NCI-H2081 (cell line): ENCODE data around the gene CTRB2.

Experiments used
- DNase-seq, 2 experiments: peaks; one replicate each; lab custom pipeline; 2025; lab: John Stamatoyannopoulos, UW

Gene CTRB2

DNA sequence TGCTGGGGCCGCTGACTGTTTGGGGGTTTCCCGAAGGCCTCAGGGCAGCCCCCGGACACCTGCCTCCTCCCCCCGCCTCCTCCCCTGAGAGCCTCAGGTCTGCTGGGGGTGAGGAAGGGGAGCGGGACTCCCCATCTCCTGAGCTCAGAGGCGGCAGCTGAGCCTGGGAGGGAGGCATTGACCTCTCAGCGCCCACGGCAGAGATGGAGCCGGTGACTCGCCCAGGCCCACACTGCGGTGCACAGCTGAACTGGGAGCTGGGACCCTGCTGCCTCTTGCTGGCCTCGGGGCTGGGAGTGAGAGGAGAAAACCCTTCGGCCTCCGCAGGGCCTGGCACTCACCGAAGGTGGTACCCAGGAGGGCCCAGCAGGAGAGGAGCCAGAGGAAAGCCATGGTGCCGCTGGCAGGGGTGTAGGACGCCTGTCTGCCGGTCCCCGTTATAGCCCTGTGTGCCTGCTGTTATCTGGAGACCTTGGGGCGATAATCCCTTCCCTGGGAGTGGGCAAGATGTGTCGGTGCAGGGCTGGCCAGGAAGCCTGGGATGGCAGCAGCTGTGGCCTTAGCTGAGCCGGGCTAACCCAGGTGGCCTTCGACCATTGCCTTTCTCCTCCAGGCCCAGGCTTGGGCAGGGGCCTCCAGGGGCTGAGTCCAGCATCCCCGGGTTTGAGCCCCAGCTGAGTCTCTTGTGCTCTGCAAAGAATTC lies at the start of gene CTRB2:
CTRB2 (minus strand) TSS at position 413 of the 703 bp plus-strand sequence; CDS start at position 393, 20 bp downstream.
- DNase-seq, result no peak

DNA sequence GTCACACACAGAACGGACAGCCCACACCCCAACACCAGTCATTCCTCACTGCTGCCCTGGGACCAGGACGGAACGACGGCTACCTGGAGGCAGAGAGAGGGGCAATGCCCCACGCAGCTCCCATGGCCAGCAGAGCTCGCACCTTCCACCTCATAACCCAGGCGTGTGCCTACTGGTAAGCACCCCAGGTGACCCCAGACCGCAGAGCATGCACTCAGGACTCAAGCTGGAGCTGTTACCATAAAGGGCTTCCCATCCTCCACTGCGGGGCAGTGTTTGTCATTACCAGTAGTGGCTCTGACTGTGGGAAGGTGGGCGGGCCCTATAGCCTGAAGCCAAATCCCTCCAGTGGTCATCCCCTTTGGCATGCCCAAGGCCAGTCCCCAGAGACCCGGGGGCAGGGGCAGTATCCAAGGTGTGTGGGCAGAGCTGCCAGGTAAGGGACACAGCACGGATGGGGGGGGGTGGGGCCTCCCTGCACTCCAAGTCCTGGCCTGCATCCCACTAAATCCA lies 49.2 kb upstream of the CTRB2 start:
- no peak for DNase-seq

DNA sequence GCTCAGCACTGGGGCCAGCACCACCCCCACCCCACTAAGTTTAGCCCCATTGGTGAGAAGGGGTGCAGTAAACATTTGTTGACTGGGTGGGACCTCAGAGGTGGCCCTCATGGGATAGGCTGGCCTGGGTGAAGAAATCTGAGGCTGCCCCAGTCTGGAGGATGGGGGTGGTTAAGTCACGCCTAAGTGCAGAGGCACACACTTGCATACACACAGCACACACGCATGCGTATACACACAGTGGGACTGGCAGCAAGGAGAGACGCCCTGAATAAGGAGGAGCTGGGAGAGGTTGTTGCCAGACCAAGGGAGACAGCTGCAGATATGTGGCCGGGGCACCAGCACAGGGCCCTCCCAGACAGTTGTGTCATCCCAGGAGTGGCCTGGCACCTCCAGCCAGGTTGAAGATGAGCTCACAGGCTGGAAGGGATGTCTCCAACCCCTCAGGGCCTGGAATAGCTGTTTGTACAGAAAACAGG lies 47.4 kb upstream of the CTRB2 start:
- DNase-seq, result no peak

DNA sequence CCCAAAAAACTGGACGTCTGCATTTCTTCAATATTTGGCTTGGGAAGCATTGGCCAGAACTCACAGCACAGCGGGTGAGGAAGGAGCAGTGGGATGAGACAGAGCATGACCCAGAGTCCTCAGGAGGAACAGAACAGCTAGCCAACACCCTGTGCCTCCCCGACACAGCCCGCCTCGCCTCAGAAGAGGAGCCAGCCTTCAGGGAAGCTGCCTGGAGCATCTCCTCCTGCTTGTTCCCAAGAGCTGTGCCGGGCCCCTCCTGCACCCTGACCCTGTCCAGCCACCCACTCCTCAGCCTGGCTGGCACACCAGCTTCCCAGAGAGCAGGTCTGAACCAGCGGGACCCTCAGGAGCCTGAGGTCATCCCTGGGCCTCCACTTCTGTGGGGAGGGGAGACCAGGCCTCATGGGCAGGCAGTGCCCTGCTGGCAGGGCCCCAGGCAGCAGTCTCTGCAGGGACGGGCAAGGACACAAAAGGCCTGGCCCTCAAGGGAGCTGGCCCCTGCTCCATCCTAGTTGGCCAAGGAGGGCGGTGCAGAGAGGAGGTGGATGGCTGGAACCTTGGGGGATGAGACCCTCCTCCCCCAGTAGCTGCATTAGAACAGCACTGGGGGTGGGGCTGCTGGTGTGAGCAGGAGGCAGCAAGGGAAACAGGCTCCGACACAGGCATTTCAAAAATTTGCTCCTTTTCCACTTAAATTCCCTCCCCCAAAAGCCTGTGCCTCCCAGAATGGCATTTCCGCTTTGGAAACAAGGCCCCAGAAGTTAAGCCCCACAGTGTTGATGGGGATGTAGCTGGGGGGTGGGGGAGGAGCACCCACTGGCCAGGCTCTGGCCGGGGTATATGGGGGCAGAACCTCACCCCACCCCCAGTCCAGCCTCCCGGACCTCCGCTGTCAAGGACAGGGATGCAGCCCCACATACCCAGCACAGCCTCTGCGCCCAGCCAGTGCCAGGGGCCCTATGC lies 46.3 kb upstream of the CTRB2 start:
- DNase-seq, result no peak

DNA sequence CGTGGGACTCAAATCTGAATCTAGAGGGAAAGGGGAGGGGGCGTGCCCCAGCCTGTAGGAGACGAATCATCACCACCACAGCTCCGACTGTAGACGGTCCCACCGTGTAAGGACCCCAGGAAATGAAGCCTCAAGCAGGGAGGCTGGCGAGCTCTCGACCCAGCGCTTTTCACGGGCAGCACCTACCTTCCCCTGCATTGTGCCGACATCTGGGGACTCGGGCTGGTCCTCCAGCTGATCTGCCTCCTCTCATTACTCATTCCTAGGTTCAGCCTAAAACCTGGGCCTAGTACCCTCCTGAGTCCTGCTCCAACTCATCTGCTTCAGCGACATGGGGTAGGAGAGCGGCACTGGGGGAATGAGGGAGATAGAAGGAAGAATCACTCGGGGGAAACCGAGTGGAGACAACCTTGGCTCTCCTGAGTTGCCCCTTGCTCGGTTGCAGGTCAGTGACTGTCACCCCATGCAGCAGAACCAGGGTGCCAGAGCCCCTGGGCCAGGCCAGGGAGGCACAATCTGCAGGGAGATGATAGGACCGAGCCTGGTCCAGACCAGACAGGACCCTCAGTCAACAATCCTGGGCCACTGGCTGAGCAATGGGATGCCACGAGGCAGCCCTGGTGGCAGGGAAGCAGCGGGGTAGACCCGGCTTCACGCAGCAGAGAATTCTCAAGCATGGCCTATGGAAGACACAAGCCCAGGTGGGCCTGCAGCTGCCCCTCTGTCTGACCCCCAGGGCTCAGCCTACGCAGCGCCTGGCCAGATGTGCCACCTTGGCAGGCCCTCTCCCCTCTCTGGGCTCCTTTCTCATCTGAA lies 45.3 kb upstream of the CTRB2 start:
- no peak for DNase-seq

DNA sequence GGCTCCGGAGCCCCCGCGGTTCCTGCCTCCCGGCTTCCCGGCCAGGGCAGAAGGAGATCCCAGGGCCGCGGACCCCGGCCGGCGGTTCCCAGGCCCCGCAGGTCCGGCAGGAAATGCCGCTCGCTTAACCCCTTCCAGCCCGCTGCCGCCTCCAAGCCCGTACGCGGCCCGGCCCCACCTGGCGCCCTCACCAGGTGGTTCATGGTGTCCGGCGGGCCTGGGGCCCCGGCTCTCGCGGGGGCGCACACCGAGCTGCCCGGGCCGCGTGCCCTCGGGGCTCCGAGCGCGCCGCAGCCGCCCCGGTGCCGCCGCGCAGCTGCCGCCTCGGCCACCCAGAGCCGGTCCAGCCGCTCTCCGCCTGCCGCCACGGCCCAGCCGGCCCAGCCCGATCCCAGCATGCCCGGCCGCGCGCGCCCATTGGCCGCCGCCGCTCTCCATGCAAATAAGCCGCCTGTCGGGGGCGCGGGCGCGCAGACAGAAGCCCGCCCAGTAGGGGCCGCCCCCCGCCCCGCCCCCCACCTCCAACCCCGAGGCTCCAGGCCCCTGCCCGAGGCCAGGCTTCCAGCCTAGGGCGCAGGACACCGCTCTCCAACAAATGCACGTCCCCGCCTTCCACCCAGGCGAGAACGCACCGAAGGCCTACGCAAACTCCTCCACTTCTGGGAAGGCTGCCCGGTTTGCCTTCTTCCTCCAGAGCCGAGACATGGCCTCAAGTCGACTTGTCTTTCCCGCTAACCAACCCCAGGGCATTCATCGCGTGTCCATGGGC lies 44.5 kb upstream of the CTRB2 start, which contains the start of gene BCAR1:
BCAR1 (minus strand) TSS at position 345 of the 769 bp plus-strand sequence; CDS start at position 203, 142 bp downstream.
- DNase-seq, result peak; percentile 40 to 67

DNA sequence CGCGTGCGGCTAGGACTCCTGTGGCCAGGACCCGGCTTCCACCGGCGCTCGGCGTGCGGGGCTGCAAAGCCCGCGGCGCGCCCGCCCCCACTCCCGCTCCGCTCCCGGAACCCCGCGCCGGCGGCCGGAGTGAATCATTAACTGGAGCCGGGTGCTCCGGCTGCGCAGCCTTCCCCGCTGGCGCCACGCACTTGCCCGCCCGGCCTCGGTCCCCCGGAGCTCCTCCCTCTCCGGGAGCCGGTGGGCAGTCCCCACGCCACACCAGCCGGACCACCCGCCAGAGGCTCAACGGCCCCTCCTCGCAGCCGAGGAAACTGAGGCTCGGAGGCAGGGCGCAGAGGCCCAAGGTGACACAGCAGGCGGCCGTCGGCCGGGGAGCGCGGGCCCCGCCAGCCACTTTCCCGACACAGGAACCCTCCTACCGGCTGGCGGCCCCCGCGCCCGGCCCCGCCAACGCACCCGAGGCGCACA lies 43.9 kb upstream of the CTRB2 start:
- DNase-seq, result no peak

DNA sequence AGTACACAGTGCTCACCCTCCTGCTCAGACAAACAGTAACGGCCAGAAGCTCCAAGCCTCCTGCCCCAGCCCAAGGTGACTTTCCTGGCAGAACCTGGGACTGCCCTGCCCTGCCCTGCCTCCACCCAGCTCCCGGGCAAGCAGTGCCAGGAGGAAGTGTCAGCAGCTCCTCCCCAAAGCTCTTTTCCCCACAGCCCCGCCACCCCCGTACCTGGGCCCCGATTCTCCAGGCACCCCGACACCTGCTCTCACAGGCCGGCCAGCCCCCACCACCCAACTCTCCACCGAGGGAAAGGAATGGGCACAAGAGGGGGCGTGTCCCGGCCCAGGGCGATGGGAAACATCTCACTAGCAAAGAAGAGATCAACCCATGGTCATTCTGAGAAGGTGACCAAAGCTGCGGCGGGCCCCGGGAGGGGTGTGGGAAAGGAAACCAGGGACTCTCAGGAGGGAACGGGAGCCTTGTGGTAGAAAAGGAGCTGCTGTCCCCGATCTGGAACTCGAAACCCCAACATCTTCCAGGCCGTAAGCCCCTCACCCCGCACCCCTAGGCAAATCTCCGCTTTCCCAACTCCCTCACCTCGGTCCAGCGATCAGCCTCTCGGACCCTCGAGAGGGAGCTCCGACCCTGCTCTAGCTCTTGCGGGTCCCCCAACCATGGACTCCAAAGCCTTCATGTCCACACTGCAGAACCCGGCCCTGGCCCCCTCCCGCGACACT lies 43.3 kb upstream of the CTRB2 start:
- DNase-seq, result no peak

DNA sequence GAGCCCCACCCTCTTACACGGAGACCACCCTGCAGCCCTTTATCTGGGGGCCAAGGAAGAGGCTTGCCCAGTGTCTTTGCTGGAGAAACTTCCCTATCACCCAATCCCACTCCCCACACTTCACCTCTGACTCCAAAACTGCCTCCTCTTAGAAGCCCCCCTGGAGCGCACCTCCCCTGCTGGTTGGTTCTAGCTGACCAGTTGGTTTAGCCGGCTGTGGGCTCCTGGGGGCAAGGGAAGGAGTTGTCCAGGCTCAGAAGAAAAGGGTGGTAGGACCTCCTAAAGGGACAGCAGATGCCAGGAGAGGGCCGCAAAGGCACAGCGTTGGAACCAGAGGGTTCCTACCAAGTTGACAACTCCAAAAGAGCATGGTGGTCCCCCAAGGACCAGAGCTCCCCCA lies 42.5 kb upstream of the CTRB2 start:
- DNase-seq, result no peak

DNA sequence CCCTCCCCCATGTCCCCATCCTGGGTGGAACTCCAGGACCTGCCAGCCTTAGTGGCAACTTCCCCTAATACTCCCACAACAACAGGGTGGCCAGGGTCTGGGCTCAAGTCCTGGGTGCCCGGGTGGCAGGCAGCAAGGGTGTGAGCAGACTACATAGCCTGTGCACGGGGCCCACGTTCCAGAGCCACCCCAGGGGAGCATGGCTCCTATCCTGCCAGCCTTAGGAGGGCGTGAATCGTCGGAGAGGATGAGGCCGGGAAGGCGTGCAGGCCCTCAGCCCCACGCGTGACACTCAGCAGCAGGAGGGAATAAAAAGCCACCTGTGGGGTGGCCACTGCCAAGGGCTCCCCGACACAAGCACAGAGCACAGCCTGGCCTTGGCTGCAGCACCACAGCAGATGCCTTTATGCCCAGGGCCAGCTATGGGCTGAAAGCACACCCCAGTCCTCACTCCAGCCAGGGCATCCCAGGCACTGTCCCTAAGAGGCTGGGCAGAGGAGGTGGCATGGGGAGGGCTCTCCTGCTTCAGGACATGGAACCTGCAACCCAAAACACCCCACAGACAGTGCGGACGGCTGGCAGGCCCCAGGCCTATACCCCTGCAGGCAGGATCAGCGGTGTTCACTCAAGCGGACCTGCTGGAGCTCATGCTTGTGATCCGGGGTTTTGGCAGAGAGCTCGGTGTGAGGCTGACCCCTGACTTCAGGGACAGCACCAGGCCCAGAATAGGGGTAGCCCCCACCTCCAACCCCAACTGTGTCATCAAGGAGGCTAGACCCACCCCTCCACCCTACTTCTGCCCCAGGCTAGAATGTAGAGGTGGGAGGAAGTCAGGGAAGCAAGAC lies 41.8 kb upstream of the CTRB2 start:
- DNase-seq, result no peak

DNA sequence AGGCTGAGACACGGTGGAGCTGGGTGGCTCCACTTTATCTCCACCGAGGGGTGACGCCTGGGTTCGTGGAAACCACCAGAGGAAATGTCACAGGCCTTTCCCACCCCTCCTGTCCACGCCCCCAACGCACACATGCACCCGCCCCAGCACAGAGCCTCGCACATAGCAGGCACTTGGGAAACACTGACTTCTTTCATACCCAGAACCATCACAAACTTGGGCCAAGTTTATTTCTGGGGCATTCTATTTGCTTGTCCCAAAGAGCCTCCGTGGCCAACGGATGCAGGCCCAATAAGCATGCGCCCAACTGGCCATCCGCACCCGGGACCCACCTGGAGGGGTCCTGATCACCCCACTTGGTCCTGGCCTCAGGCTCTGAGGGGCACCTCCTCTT lies 41.2 kb upstream of the CTRB2 start:
- no peak for DNase-seq

DNA sequence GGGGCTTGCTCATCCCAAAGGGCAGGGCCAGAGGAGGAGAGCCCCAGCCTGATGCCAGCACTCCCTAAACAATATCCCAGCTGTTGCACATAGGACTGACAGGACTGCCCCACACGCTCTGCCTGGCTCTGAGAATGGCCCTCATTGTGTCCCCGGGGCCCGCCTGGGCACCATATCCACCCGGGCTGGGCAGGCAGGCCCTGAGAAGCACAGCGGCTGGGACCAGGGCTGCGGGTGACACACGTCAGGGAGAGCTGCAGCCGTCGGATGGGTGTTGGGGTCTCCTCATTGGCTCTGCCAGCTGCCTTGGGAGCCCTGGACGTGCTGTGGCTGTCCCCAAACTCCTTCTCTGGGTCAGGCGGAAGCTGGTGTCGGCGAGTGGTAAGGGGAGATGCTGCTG lies 40.3 kb upstream of the CTRB2 start:
- DNase-seq, result no peak

DNA sequence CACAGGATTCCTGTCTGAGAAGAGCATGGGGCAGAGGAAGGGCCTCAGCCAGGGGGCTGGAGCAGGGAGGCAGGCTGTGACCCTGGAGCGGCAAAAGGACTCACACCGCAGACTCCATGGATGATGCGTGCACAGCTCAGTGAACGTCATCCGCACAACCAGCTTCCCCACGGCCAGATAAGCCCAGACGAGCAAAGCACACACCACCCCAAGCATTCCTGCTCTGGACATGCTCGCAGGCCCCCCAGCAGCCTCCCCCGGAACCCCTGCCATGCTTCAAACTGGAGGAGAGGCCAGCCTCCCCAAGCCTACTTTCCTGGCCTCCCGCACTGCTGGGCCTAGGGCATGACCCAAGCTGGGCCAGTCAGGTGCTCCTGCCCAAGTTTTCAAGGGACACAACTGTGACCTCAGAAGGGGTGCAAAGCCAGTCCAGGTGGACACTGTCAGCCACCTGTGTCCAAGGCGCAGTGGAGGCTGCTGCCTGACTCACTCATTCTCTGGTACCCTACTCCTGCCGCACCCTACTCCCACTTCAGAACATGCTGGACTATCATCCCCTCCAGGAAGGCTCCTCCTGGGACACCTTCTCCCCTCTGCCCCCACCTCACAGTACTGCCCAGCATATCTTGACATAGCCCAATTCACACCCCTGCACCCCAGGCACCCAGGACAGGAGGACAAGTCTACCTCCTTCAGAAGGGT lies 39.7 kb upstream of the CTRB2 start:
- DNase-seq, result no peak

DNA sequence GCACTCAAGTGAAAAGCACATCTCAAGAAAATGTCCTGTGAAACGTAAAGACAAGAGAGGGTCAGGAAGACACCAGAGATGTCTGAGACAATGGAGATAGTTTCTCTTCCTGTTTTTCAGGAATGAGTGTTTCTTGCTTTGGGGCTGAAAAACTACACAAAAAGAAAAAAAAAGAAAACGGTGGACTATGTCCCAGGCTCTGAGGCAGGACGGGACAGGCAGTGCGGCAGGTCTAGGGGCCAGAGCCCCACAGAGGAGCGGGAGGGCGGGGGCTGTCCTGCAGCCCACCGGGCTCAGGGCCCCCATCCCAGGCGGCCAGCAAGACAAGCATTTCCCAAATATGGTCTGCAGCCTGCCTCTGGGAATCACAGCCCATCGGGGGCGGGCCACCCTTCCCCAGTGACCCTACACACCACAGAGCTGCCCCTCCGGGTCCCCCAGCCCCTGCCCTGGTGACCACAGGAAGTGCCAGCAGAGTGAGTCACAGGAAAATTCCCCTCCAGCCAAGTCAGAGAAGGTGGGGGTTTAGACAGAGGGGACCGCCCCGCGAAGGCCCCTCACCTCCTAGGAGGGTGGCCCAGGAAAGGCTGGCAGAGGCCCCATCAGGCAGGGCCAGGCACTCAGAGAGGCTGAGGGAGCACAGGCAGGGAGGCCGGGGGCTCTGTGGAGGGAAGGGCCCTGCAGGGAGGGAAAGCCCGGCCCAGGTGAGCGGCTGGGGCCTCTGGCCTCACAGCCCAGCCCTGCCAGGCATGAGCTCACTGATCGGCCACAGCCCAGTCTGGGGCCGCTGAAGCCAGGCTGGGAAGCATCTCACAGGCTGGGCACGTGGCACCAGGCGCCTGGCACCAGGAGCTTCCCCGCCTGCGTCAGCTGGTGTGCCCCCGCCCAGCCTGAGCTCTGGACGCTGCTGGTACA lies 38.1 kb upstream of the CTRB2 start:
- DNase-seq, result no peak

DNA sequence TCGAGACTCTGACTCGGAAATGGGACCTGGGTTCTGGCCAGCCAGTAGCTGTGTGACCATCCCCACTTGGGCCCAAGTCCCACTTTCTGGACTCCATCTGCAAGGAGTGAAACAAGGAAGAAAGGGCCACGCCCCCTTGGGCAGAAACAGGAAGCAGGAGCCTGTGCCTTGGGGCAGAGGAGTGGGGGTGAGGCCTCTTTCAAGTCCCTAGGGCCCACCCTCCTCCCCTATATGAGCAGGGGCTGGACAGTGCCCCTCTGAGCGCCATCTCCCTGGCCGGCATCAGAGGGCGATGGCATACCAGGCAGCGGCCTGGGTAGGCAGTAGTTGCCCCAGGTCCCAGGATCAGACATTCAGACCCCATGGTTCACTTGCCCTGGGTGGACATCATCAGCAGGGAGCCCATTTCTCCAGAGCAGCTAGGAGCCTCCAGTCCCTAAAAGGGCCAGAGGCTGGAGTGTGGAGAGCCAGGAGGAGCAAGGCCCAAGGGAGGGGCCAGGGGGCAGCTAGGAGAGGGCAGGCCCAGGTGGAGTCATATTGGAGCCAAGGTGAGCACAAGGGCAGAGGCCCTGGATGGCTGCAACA lies 37.4 kb upstream of the CTRB2 start:
- DNase-seq, result no peak

DNA sequence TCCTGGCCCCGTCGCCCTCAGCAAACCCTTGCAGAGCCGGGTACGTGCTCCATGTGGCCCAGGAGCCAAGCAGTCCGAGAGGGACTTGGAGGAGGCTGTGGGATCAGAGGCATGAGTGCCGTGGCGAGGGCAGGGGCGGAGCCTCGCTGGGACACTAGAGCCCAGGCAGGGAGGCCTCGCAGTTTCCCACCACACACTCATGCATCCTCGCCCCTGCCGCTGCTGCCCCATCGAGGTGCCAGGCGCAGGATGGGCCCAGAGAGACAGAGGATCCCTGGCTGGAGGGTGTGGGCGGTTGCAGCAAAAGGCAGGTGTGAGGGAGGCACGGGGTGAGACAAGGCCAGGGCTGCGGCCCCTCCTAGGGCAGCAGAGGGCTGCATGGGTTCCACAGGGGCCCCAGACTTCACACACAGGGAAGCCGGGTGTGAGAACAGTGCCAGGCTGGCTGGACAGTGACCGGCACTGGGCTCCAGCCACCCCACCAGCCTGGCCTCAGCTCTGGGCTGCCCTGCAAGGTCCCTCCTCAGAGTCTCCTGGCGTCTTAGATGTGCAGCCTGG lies 36.8 kb upstream of the CTRB2 start:
- DNase-seq, result no peak
